CD4-positive, alpha-beta memory T cell (primary cell): Measurements from ENCODE around the gene WHRN. TPM values are rescaled to one million over a fixed set of nuclear protein-coding genes. Genes with fewer than 3 reads are reported as not detected.

Source experiments
- CTCF ChIA-PET: fragments of 350-600 bp; sonication (Branson Sonifier 250); formaldehyde crosslinking; loops from one replicate; lab custom pipeline; 2021; ENCODE audit warnings: inconsistent platforms; ENCODE audit not compliant: partially characterized antibody; lab: Charles Lee
- POLR2A ChIA-PET: fragments of 350-600 bp; sonication (Branson Sonifier 250); formaldehyde crosslinking; loops from one replicate; lab custom pipeline; 2021; ENCODE audit not compliant: partially characterized antibody; lab: Charles Lee
- DNase-seq, 5 donors: peaks; one replicate each; pipeline versions ENCODE4 v3.0.0 to v3.0.0-alpha.2; 2020 to 2022; ENCODE audit warnings: mixed read lengths in 1 of 5
- H3K27ac ChIP-seq: one replicate; pipeline ENCODE4 v1.7.0; 2013; ENCODE audit warnings: low read depth, low read length
- H3K27me3 ChIP-seq: 2 replicates; pipeline ENCODE4 v1.7.0; 2013; ENCODE audit warnings: mild to moderate bottlenecking, low read length, moderate library complexity; ENCODE audit not compliant: insufficient read depth
- H3K36me3 ChIP-seq: 2 replicates; pipeline ENCODE4 v1.7.0; 2013; ENCODE audit warnings: mild to moderate bottlenecking, low read length, moderate library complexity; ENCODE audit not compliant: insufficient read depth
- H3K4me1 ChIP-seq: 2 replicates; pipeline ENCODE4 v1.7.0; 2013; ENCODE audit warnings: mild to moderate bottlenecking, low read length, moderate library complexity; ENCODE audit not compliant: insufficient read depth
- H3K4me3 ChIP-seq, 2 donors: one replicate each; pipeline ENCODE4 v1.7.0; 2013; ENCODE audit warnings: low read length in 2 of 2, mild to moderate bottlenecking in 1 of 2
- H3K9me3 ChIP-seq, 2 donors: one replicate each; pipeline ENCODE4 v1.7.0; 2013; ENCODE audit warnings: low read length in 2 of 2, control low read depth in 1 of 2; ENCODE audit not compliant: control insufficient read depth in 1 of 2
- H3K27ac Mint-ChIP-seq, 7 donors: one replicate each; pipeline ENCODE4 v1.8.0; 2020 to 2021; ENCODE audit warnings: mixed read lengths in 7 of 7, mild to moderate bottlenecking in 6 of 7, inconsistent platforms in 3 of 7, moderate library complexity in 3 of 7
- H3K27me3 Mint-ChIP-seq, 2 donors: one replicate each; pipeline ENCODE4 v1.8.0; 2020 to 2021; ENCODE audit warnings: mixed read lengths in 2 of 2
- H3K36me3 Mint-ChIP-seq, 2 donors: one replicate each; pipeline ENCODE4 v1.8.0; 2020 to 2021; ENCODE audit warnings: mixed read lengths in 2 of 2, inconsistent platforms in 1 of 2, mild to moderate bottlenecking in 1 of 2
- H3K4me1 Mint-ChIP-seq, 4 donors: one replicate each; pipeline ENCODE4 v1.8.0; 2020 to 2021; ENCODE audit warnings: mixed read lengths in 4 of 4, mild to moderate bottlenecking in 1 of 4
- H3K4me3 Mint-ChIP-seq, 8 donors: one replicate each; pipeline ENCODE4 v1.8.0; 2020 to 2021; ENCODE audit warnings: mixed read lengths in 8 of 8, mild to moderate bottlenecking in 7 of 8, moderate library complexity in 6 of 8, inconsistent platforms in 3 of 8
- H3K9me3 Mint-ChIP-seq, 8 donors: one replicate each; pipeline ENCODE4 v1.8.0; 2020 to 2021; ENCODE audit warnings: mixed read lengths in 8 of 8, mild to moderate bottlenecking in 5 of 8, inconsistent platforms in 3 of 8, moderate library complexity in 1 of 8
- intact Hi-C: fragments of 100-400 bp; cut with micrococcal nuclease; formaldehyde crosslinking; loops from one replicate; pipeline ENCODE4 v1.15.1; 2023
- polyA plus RNA-seq, 2 donors: library from polyadenylated mRNA; unstranded; fragments of 300-500 nt; fragmentation: Illumina TruSeq; gene quantifications; one replicate each; pipeline ENCODE4 v1.2.3, GENCODE V29; 2021
- total RNA-seq, 2 experiments: library from RNA; stranded (reverse); gene quantifications; one replicate each; pipeline ENCODE4 v1.2.3, GENCODE V29; 2021

The WHRN gene
- total and polyA plus RNA-seq, 4 experiments from 2014 or later = 0.24 to 10.1 (median 5.0) TPM

GRCh38 chr9:114399381-114399780 is 105.9 kb downstream of the WHRN start:
- POLR2A ChIA-PET = interaction anchor here (1.1 to 29.4 kb wide), 3 partner anchors 13 to 213 kb away, joined by 4 to 1614 read pairs (median 303); partner anchors contain the start of gene AKNA

GRCh38 chr9:114397848-114398605 is 107.2 kb downstream of the WHRN start:
- Mint-ChIP-seq H3K27ac (peak overlapping the region; percentile 93 to 99 (median 97)), H3K4me3 (peak overlapping the region; percentile 92 to 99 (median 97)), H3K27me3 (no peaks in the 10 kb centered on the region), H3K4me1 (peaks cover 28 to 57% (median 43%) of the 10 kb centered on the region in 4 donors), H3K9me3 (no peaks in the 10 kb centered on the region), H3K36me3 (peaks cover 3 to 19% of the 10 kb centered on the region in 2 donors)
- no peaks in the 10 kb centered on the region for H3K36me3 ChIP-seq
- intact Hi-C loops = loop anchor here (1.0 to 10.0 kb wide), 3 partner anchors 13 to 507 kb away; no protein-coding TSS in a partner anchor
- peak; percentile 92 to 96 (median 95) for DNase-seq
- H3K4me1 ChIP-seq = peaks cover 45% of the 10 kb centered on the region
- H3K27me3 ChIP-seq = no peaks in the 10 kb centered on the region
- H3K27ac ChIP-seq = peak overlapping the region; percentile 92
- ChIA-PET POLR2A (interaction anchor here (1.0 to 29.4 kb wide), 8 partner anchors 9 to 194 kb away, joined by 3 to 1614 read pairs (median 4); partner anchors contain the start of genes AKNA and ATP6V1G1), CTCF (interaction anchor here (0.8 to 4.2 kb wide), 8 partner anchors 8 to 255 kb away, joined by 3 to 52 read pairs (median 3); partner anchors contain the start of gene AKNA)
- H3K9me3 ChIP-seq = no peaks in the 10 kb centered on the region
- peak overlapping the region; percentile 78 to 92 for H3K4me3 ChIP-seq

More at GRCh38 chr9:114399381-114399780, 105.9 kb downstream of the WHRN start:
- H3K4me1 ChIP-seq = peaks cover 32% of the 10 kb centered on the region
- H3K27ac ChIP-seq = no peak overlapping the region
- Mint-ChIP-seq H3K4me1 (peaks cover 24 to 45% (median 34%) of the 10 kb centered on the region in 4 donors), H3K9me3 (no peaks in the 10 kb centered on the region), H3K36me3 (peaks cover 3 to 19% of the 10 kb centered on the region in 2 donors), H3K4me3 (peak overlapping the region in 3 of 8 donors; percentile 42 to 69 (median 49)), H3K27ac (peak overlapping the region in 3 of 7 donors; percentile 36 to 97 (median 69)), H3K27me3 (no peaks in the 10 kb centered on the region)
- H3K27me3 ChIP-seq = no peaks in the 10 kb centered on the region
- H3K4me3 ChIP-seq = no peak overlapping the region
- peak in 1 of 5 donors; percentile 21 for DNase-seq
- no peaks in the 10 kb centered on the region for H3K9me3 ChIP-seq
- no peaks in the 10 kb centered on the region for H3K36me3 ChIP-seq
- intact Hi-C loops = loop anchor here (10.0 kb wide), 1 partner anchor 505 kb away; no protein-coding TSS in a partner anchor
- CTCF ChIA-PET = interaction anchor here (1.3 kb wide), 2 partner anchors 26 to 193 kb away, joined by 3 to 5 read pairs; no protein-coding TSS in a partner anchor

GRCh38 chr9:114397219-114397847 is 107.9 kb downstream of the WHRN start:
- H3K9me3 ChIP-seq = no peaks in the 10 kb centered on the region
- H3K27me3 ChIP-seq = no peaks in the 10 kb centered on the region
- Mint-ChIP-seq H3K9me3 (no peaks in the 10 kb centered on the region), H3K36me3 (peaks cover 3 to 19% of the 10 kb centered on the region in 2 donors), H3K27me3 (no peaks in the 10 kb centered on the region), H3K4me1 (peaks cover 34 to 64% (median 49%) of the 10 kb centered on the region in 4 donors), H3K27ac (peak overlapping the region; percentile 93 to 99 (median 97)), H3K4me3 (peak overlapping the region; percentile 92 to 99 (median 97))
- intact Hi-C loops = loop anchor here (10.0 kb wide), 1 partner anchor 507 kb away; no protein-coding TSS in a partner anchor
- peaks cover 52% of the 10 kb centered on the region for H3K4me1 ChIP-seq
- H3K27ac ChIP-seq = peak overlapping the region; percentile 92
- POLR2A ChIA-PET = interaction anchor here (1.0 to 29.4 kb wide), 10 partner anchors 8 to 195 kb away, joined by 3 to 1614 read pairs (median 4); partner anchors contain the start of genes AKNA and ATP6V1G1
- DNase-seq = no peak
- CTCF ChIA-PET = interaction anchor here (0.8 to 4.2 kb wide), 9 partner anchors 9 to 256 kb away, joined by 3 to 52 read pairs (median 3); partner anchors contain the start of gene AKNA
- no peaks in the 10 kb centered on the region for H3K36me3 ChIP-seq
- peak overlapping the region; percentile 78 to 92 for H3K4me3 ChIP-seq

GRCh38 chr9:114396558-114397218 is 108.6 kb downstream of the WHRN start:
- Histone ChIP-seq H3K36me3 (no peaks in the 10 kb centered on the region), H3K27me3 (no peaks in the 10 kb centered on the region), H3K27ac (peak overlapping the region; percentile 92), H3K4me3 (peak overlapping the region; percentile 78 to 92), H3K4me1 (peaks cover 59% of the 10 kb centered on the region), H3K9me3 (no peaks in the 10 kb centered on the region)
- Mint-ChIP-seq H3K27ac (peak overlapping the region; percentile 93 to 99 (median 97)), H3K4me3 (peak overlapping the region; percentile 92 to 99 (median 97)), H3K4me1 (peaks cover 35 to 70% (median 52%) of the 10 kb centered on the region in 4 donors), H3K27me3 (no peaks in the 10 kb centered on the region), H3K36me3 (peaks cover 3 to 19% of the 10 kb centered on the region in 2 donors), H3K9me3 (no peaks in the 10 kb centered on the region)
- POLR2A ChIA-PET = interaction anchor here (1.1 to 29.4 kb wide), 8 partner anchors 9 to 195 kb away, joined by 3 to 1614 read pairs (median 4); partner anchors contain the start of genes AKNA and ATP6V1G1
- CTCF ChIA-PET = interaction anchor here (0.7 to 5.3 kb wide), 9 partner anchors 8 to 525 kb away, joined by 3 to 52 read pairs (median 5); partner anchors contain the start of gene AKNA
- intact Hi-C loops = loop anchor here (10.0 kb wide), 1 partner anchor 508 kb away; no protein-coding TSS in a partner anchor
- DNase-seq = peak in 1 of 5 donors; percentile 23

GRCh38 chr9:114395768-114396167 is 109.5 kb downstream of the WHRN start:
- no peak for DNase-seq
- ChIA-PET CTCF (interaction anchor here (0.7 to 5.3 kb wide), 8 partner anchors 9 to 526 kb away, joined by 3 to 52 read pairs (median 5); partner anchors contain the start of gene AKNA), POLR2A (interaction anchor here (0.9 to 29.4 kb wide), 7 partner anchors 9 to 204 kb away, joined by 3 to 1614 read pairs (median 5); partner anchors contain the start of genes AKNA, ATP6V1G1 and WHRN)
- Mint-ChIP-seq H3K9me3 (no peaks in the 10 kb centered on the region), H3K4me3 (peak overlapping the region; percentile 43 to 78 (median 60)), H3K27ac (peak overlapping the region in 6 of 7 donors; percentile 77 to 97 (median 88)), H3K27me3 (no peaks in the 10 kb centered on the region), H3K4me1 (peaks cover 37 to 78% (median 59%) of the 10 kb centered on the region in 4 donors), H3K36me3 (peaks cover 6 to 25% of the 10 kb centered on the region in 2 donors)
- Histone ChIP-seq H3K36me3 (no peaks in the 10 kb centered on the region), H3K9me3 (no peaks in the 10 kb centered on the region), H3K27me3 (no peaks in the 10 kb centered on the region), H3K27ac (no peak overlapping the region), H3K4me1 (peaks cover 66% of the 10 kb centered on the region), H3K4me3 (no peak overlapping the region)
- intact Hi-C loops = loop anchor here (10.0 kb wide), 1 partner anchor 509 kb away; no protein-coding TSS in a partner anchor

GRCh38 chr9:114395334-114395617 is 110.0 kb downstream of the WHRN start:
- Histone ChIP-seq H3K4me3 (no peak overlapping the region), H3K4me1 (peaks cover 71% of the 10 kb centered on the region), H3K27me3 (no peaks in the 10 kb centered on the region), H3K36me3 (no peaks in the 10 kb centered on the region), H3K9me3 (no peaks in the 10 kb centered on the region), H3K27ac (peak overlapping the region; percentile 1)
- DNase-seq = peak in 1 of 5 donors; percentile 37
- Mint-ChIP-seq H3K36me3 (peaks cover 8 to 29% of the 10 kb centered on the region in 2 donors), H3K27ac (peak overlapping the region; percentile 77 to 97 (median 89)), H3K9me3 (no peaks in the 10 kb centered on the region), H3K4me3 (peak overlapping the region; percentile 56 to 78 (median 66)), H3K27me3 (no peaks in the 10 kb centered on the region), H3K4me1 (peaks cover 42 to 83% (median 64%) of the 10 kb centered on the region in 4 donors)
- ChIA-PET CTCF (interaction anchor here (0.7 to 5.3 kb wide), 6 partner anchors 9 to 258 kb away, joined by 3 to 52 read pairs (median 6); partner anchors contain the start of gene AKNA), POLR2A (interaction anchor here (0.9 to 29.4 kb wide), 7 partner anchors 9 to 204 kb away, joined by 3 to 1614 read pairs (median 5); partner anchors contain the start of genes AKNA, ATP6V1G1 and WHRN)
- intact Hi-C loops = loop anchor here (10.0 kb wide), 1 partner anchor 510 kb away; no protein-coding TSS in a partner anchor
